Fibroblast of lung (primary cell): ENCODE results near the gene TMPRSS4. TPM values are rescaled to one million over a fixed set of nuclear protein-coding genes. Genes with fewer than 3 reads are reported as not detected.
A peak's percentile ranks its signal among the peaks of the same experiment; 100 is the strongest.

Experiments
- DNase-seq, 2 donors: peaks; one replicate each; pipeline versions ENCODE4 v3.0.0 to v3.0.0-alpha.2; 2010; ENCODE audit warnings: low read depth in 2 of 2
- H2AFZ ChIP-seq: 2 replicates; pipeline ENCODE4 v1.5.1; 2012; ENCODE audit warnings: low read length, control low read depth, inconsistent platforms
- H3K27ac ChIP-seq: 2 replicates; pipeline ENCODE4 v1.5.1; 2011; ENCODE audit warnings: low read length, control low read depth; ENCODE audit not compliant: insufficient read depth
- H3K27me3 ChIP-seq: 2 replicates; pipeline ENCODE4 v1.5.1; 2011; ENCODE audit warnings: mild to moderate bottlenecking, low read length; ENCODE audit not compliant: control insufficient read depth, insufficient read depth
- H3K36me3 ChIP-seq: 2 replicates; pipeline ENCODE4 v1.5.1; 2011; ENCODE audit warnings: low read length; ENCODE audit not compliant: control insufficient read depth, insufficient read depth
- H3K4me1 ChIP-seq: 2 replicates; pipeline ENCODE4 v1.5.1; 2011; ENCODE audit warnings: low read length; ENCODE audit not compliant: control insufficient read depth, insufficient read depth; ENCODE audit errors: extremely low read depth
- H3K4me2 ChIP-seq: 2 replicates; pipeline ENCODE4 v1.5.1; 2011; ENCODE audit warnings: low read length, control low read depth; ENCODE audit not compliant: insufficient read depth; ENCODE audit errors: extremely low read depth
- H3K4me3 ChIP-seq, 4 experiments: fragments of 200-600 bp in 1 of 4; sonication (generic) in 1 of 4; replicated peaks in 1 of 4; 2 replicates each; pipeline ENCODE4 v1.5.1; 2011 to 2016; ENCODE audit warnings: low read length in 4 of 4, low read depth in 3 of 4, mild to moderate bottlenecking in 3 of 4, control low read depth in 2 of 4, inconsistent platforms in 1 of 4, mixed read lengths in 1 of 4; ENCODE audit not compliant: insufficient read depth in 1 of 4; ENCODE audit errors: control extremely low read depth in 1 of 4
- H3K79me2 ChIP-seq: 2 replicates; pipeline ENCODE4 v1.5.1; 2012; ENCODE audit warnings: mild to moderate bottlenecking, low read length, inconsistent platforms; ENCODE audit not compliant: control insufficient read depth, insufficient read depth
- H3K9ac ChIP-seq: 2 replicates; pipeline ENCODE4 v1.5.1; 2011; ENCODE audit warnings: mild to moderate bottlenecking, low read length, control low read depth; ENCODE audit not compliant: insufficient read depth
- H3K9me3 ChIP-seq: 2 replicates; pipeline ENCODE4 v1.5.1; 2012; ENCODE audit warnings: low read depth, low read length; ENCODE audit not compliant: control insufficient read depth, insufficient read depth
- H4K20me1 ChIP-seq: 2 replicates; pipeline ENCODE4 v1.5.1; 2011; ENCODE audit warnings: low read length; ENCODE audit not compliant: control insufficient read depth, insufficient read depth; ENCODE audit errors: extremely low read depth
- EZH2 ChIP-seq: IDR thresholded peaks from 2 replicates; pipeline ENCODE4 v1.5.1; 2012; ENCODE audit warnings: low read length, control low read depth, mild to moderate bottlenecking; ENCODE audit errors: missing control alignments
- polyA plus RNA-seq, 2 donors: library from polyadenylated mRNA; depleted of rRNA in 1 of 2; stranded (reverse) in 1 of 2; unstranded in 1 of 2; fragments of >200 nt; gene quantifications; 2 replicates each; pipeline ENCODE4 v1.2.1, GENCODE V29; 2011 to 2012; ENCODE audit warnings: missing spikeins in 1 of 2
- total RNA-seq: library from RNA; depleted of rRNA; stranded (reverse); fragments of >200 nt; gene quantifications from 2 replicates; pipeline ENCODE4 v1.2.1, GENCODE V29; 2014
- TF ChIP-seq, protein P1 (sequence below), 2 donors: IDR thresholded peaks in 1 of 2; conservative IDR thresholded peaks in 1 of 2; 1 replicate in 1 of 2; 2 replicates in 1 of 2; pipeline ENCODE4 v1.5.1; 2011 to 2012; ENCODE audit warnings: low read length in 2 of 2, control low read depth in 1 of 2, inconsistent platforms in 1 of 2, low read depth in 1 of 2, mild to moderate bottlenecking in 1 of 2

The TMPRSS4 gene
- total and polyA plus RNA-seq, 2 donors (not counting 1 experiment from before 2014, with no cell fraction given): not detected

DNA sequence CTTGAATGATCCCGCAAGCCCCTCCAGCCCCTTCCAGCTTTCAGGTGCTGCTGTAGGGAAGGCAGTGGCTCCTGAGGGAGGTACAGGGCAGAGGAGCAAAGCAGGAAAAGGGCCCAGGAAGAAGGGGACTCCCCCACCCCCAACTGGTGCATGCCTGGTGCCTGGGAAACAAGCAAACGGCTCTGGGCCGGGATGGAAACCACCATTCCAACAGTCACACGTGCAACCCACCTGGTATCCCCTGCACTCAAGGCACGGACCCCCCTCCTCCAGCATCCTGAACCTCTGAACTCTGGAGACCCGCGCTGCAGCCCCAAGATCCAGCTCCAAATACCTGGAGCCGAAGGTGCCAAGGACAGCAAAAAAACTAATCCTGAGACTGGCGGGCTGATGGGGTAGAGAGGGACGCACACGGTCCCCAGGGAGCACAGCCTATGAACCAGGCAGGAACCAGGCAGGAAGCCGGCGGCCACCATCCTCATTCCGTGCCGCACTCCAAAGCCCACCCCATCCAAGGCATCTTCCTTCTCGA lies 75.2 kb downstream of the TMPRSS4 start:
- Histone ChIP-seq H3K9ac (no peak overlapping the region), H3K36me3 (no peaks in the 10 kb centered on the region), H4K20me1 (no peaks in the 10 kb centered on the region), H3K79me2 (no peaks in the 10 kb centered on the region), H3K4me1 (no peaks in the 10 kb centered on the region), H3K9me3 (no peaks in the 10 kb centered on the region), H3K4me3 (peak overlapping the region; percentile 3 to 57 (median 30)), H3K4me2 (peak overlapping the region; percentile 75), H2AFZ (no peak overlapping the region), H3K27ac (no peak overlapping the region), H3K27me3 (peaks cover 59% of the 10 kb centered on the region)
- DNase-seq: no peak
- TF ChIP-seq EZH2: peak; percentile 67
- TF ChIP-seq, protein P1, sequence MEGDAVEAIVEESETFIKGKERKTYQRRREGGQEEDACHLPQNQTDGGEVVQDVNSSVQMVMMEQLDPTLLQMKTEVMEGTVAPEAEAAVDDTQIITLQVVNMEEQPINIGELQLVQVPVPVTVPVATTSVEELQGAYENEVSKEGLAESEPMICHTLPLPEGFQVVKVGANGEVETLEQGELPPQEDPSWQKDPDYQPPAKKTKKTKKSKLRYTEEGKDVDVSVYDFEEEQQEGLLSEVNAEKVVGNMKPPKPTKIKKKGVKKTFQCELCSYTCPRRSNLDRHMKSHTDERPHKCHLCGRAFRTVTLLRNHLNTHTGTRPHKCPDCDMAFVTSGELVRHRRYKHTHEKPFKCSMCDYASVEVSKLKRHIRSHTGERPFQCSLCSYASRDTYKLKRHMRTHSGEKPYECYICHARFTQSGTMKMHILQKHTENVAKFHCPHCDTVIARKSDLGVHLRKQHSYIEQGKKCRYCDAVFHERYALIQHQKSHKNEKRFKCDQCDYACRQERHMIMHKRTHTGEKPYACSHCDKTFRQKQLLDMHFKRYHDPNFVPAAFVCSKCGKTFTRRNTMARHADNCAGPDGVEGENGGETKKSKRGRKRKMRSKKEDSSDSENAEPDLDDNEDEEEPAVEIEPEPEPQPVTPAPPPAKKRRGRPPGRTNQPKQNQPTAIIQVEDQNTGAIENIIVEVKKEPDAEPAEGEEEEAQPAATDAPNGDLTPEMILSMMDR (conservative IDR thresholded peaks at IDR 0.05 in 1 of 2, IDR thresholded peaks at IDR 0.05 in 1 of 2; ENCODE audit: low read depth in 1 of 2, low read length in 2 of 2): no peak

DNA sequence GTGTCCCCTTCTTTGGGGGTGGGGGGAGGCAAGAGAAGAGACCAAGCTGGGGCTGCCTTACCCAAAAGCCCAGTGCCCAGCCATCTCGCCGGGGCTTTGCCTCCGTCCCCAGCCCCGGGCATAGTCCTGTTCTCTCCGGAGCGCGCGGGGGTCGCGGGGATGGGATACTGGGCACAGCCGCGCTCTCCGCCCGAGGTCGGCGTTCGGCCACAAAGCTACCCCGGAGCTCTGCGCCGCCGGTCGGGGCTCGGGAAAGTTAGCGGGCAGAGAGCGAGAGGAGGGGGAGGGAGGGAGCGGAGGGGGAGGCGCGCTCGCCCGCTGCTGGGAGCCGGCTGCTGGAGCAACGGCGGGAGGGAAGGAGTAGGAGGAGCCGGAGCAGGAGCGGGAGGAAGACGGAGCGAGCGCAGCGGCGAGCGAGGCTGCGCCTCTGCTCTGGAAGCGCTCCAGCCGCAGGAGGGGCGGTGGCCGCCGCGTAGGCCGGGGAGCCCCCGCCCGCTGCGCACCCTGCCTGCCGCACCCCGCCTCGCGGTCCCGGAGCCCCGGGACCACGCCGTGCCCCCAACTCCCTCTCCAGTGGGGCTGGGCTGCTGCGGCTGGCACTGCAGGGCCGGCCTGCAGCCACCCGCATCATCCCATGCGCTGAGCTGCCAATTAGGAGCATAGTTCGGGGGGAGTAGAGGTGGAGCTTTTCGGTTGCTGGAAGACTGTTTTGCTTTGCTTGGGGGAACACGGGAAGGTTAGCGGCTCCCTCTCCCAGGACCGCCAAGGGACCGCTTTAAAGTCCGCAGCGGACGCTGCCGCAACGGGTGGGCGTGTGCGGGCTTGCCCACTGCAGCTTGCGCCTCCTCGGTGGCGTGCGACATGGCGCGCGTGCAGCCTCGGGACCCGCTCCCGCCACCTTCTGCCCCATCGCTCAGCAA lies 75.9 kb downstream of the TMPRSS4 start, which contains the start of gene SCN4B:
Gene SCN4B (minus strand): TSS at position 272 of the 920 bp plus-strand sequence. CDS start 150 bp downstream, at position 122.
- Histone ChIP-seq H3K27me3 (peaks cover 60% of the 10 kb centered on the region), H3K4me1 (no peaks in the 10 kb centered on the region), H3K9ac (no peak within 1 kb of the TSS), H3K36me3 (no peaks in the 10 kb centered on the region), H3K4me3 (peak within 1 kb of the TSS; percentile 35 to 57 (median 40)), H3K27ac (no peak within 1 kb of the TSS), H3K79me2 (no peaks in the 10 kb centered on the region), H3K4me2 (peak within 1 kb of the TSS; percentile 75), H3K9me3 (no peaks in the 10 kb centered on the region), H4K20me1 (no peaks in the 10 kb centered on the region), H2AFZ (peak within 1 kb of the TSS; percentile 39)
- TF ChIP-seq EZH2: peak; percentile 74
- TF ChIP-seq, protein P1 (conservative IDR thresholded peaks at IDR 0.05 in 1 of 2, IDR thresholded peaks at IDR 0.05 in 1 of 2; ENCODE audit: low read depth in 1 of 2, low read length in 2 of 2): no peak
- DNase-seq: peak; percentile 41 to 65

DNA sequence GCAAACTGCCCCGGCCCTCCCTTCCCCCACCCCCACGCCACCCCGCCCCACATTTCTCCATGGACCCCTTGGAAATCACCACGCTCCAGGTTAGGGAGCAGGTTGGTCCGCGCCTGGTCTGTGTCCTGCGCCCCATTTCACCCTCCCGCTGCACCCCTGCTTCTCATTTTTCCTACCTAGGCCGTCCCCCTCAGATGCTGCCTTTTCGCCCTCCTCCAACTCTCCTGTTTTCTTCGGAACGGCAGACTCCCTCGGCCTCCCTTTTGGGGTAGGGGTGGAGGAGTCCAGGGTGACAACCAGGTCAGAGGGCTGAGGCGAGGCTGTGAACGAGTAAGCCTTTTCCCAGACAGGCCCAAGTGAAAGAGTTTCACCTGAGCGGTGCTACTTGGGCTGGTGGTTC lies 76.6 kb downstream of the TMPRSS4 start:
- peak overlapping the region in 1 of 4 experiments; percentile 57 for H3K4me3 ChIP-seq
- H4K20me1 ChIP-seq: no peaks in the 10 kb centered on the region

More for the DNA sequence above, 76.6 kb downstream of the TMPRSS4 start:
- H3K4me2 ChIP-seq: no peak overlapping the region
- no peak overlapping the region for H3K27ac ChIP-seq
- no peaks in the 10 kb centered on the region for H3K36me3 ChIP-seq
- H2AFZ ChIP-seq: no peak overlapping the region
- peaks cover 63% of the 10 kb centered on the region for H3K27me3 ChIP-seq
- no peaks in the 10 kb centered on the region for H3K4me1 ChIP-seq
- no peak overlapping the region for H3K9ac ChIP-seq
- no peaks in the 10 kb centered on the region for H3K79me2 ChIP-seq
- H3K9me3 ChIP-seq: no peaks in the 10 kb centered on the region
- no peak for DNase-seq
- TF ChIP-seq, protein P1 (conservative IDR thresholded peaks at IDR 0.05 in 1 of 2, IDR thresholded peaks at IDR 0.05 in 1 of 2; ENCODE audit: low read depth in 1 of 2, low read length in 2 of 2): no peak
- TF ChIP-seq EZH2: no peak
